ENCODE results near the gene HOXB5. TPM values are rescaled to one million over a fixed set of nuclear protein-coding genes. Genes with fewer than 3 reads are reported as not detected.

Gene HOXB5
- total RNA-seq, 1 experiment from 2014 or later = 19.8 TPM

GRCh38 chr17:48610282-48611211 lies 17.0 kb upstream of the HOXB5 start, which contains the start of gene HOXB7 (continued):
- TF ChIP-seq REST (IDR thresholded peaks at IDR 0.05; ENCODE audit: low read depth) = no peak
- peak; percentile 38 for TF ChIP-seq POLR2A (IDR thresholded peaks at IDR 0.05; ENCODE audit: borderline replicate concordance, extremely low read depth, insufficient read depth, insufficient read length)
- TF ChIP-seq CEBPB (IDR thresholded peaks at IDR 0.05; ENCODE audit: low read depth) = no peak
- TF ChIP-seq ATF3 (IDR thresholded peaks at IDR 0.05) = no peak
- no peak for TF ChIP-seq ZBTB33 (IDR thresholded peaks at IDR 0.05; ENCODE audit: extremely low read depth, insufficient replicate concordance, low read length)
- TF ChIP-seq SP1 (IDR thresholded peaks at IDR 0.05; ENCODE audit: low read depth) = no peak
- TF ChIP-seq EZH2phosphoT487 (IDR thresholded peaks at IDR 0.05; ENCODE audit: borderline replicate concordance) = no peak
- no peak for TF ChIP-seq JUND (IDR thresholded peaks at IDR 0.05)
- TF ChIP-seq YY1 (IDR thresholded peaks at IDR 0.05; ENCODE audit: extremely low read depth, insufficient replicate concordance, low read depth, low read length) = peak; percentile 75
- TF ChIP-seq EZH2 (IDR thresholded peaks at IDR 0.05) = no peak
- TF ChIP-seq EGR1 (IDR thresholded peaks at IDR 0.05; ENCODE audit: low read depth) = no peak

All from HCT116 (cell line).